ENCODE results near the gene CHST9. TPM values are rescaled to one million over a fixed set of nuclear protein-coding genes. Genes with fewer than 3 reads are reported as not detected.
"Not testable (repeated sequence)": the region's sequence is repeated elsewhere in the genome, so short reads cannot be mapped to it uniquely, and the experiment has no call there.

Gene CHST9
- total RNA-seq, 1 donor from 2014 or later, result not detected

GRCh38 chr18:27175245-27175644, 9.9 kb downstream of the CHST9 start:
- DNase-seq (ENCODE audit: low read depth, low spot score), result no peak

GRCh38 chr18:27171993-27172392, 13.1 kb downstream of the CHST9 start:
- DNase-seq (ENCODE audit: low read depth, low spot score), result no peak

GRCh38 chr18:27165412-27165811, 19.7 kb downstream of the CHST9 start:
- no peak for DNase-seq (ENCODE audit: low read depth, low spot score)

- no peak for DNase-seq (ENCODE audit: low read depth, low spot score)
Measured at GRCh38 chr18:27164905-27165304, 20.2 kb downstream of the CHST9 start.

- DNase-seq (ENCODE audit: low read depth, low spot score), result not testable (repeated sequence)
Measured at GRCh38 chr18:27163197-27163716, 21.9 kb downstream of the CHST9 start.

GRCh38 chr18:27149240-27149639, 35.9 kb downstream of the CHST9 start:
- not testable (repeated sequence) for DNase-seq (ENCODE audit: low read depth, low spot score)

GRCh38 chr18:27144672-27145071, 40.4 kb downstream of the CHST9 start:
- no peak for DNase-seq (ENCODE audit: low read depth, low spot score)

- no peak for DNase-seq (ENCODE audit: low read depth, low spot score)
Measured at GRCh38 chr18:27143580-27144287, 41.4 kb downstream of the CHST9 start.

- no peak for DNase-seq (ENCODE audit: low read depth, low spot score)
Measured at GRCh38 chr18:27142891-27143290, 42.2 kb downstream of the CHST9 start.

GRCh38 chr18:27141876-27142275, 43.2 kb downstream of the CHST9 start:
- DNase-seq (ENCODE audit: low read depth, low spot score), result no peak

- no peak for DNase-seq (ENCODE audit: low read depth, low spot score)
Measured at GRCh38 chr18:27138079-27138478, 47.0 kb downstream of the CHST9 start.

- DNase-seq (ENCODE audit: low read depth, low spot score), result no peak
Measured at GRCh38 chr18:27136208-27136535, 48.9 kb downstream of the CHST9 start.

- DNase-seq (ENCODE audit: low read depth, low spot score), result no peak
Measured at GRCh38 chr18:27135504-27136207, 49.5 kb downstream of the CHST9 start.

GRCh38 chr18:27130065-27130630, 55.0 kb downstream of the CHST9 start:
- DNase-seq (ENCODE audit: low read depth, low spot score), result no peak

- no peak for DNase-seq (ENCODE audit: low read depth, low spot score)
Measured at GRCh38 chr18:27124196-27124595, 60.9 kb downstream of the CHST9 start.

- no peak for DNase-seq (ENCODE audit: low read depth, low spot score)
Measured at GRCh38 chr18:27121108-27121507, 64.0 kb downstream of the CHST9 start.

GRCh38 chr18:27120246-27120645, 64.9 kb downstream of the CHST9 start:
- DNase-seq (ENCODE audit: low read depth, low spot score), result no peak

- DNase-seq (ENCODE audit: low read depth, low spot score), result no peak
Measured at GRCh38 chr18:27118973-27119372, 66.1 kb downstream of the CHST9 start.

- no peak for DNase-seq (ENCODE audit: low read depth, low spot score)
Measured at GRCh38 chr18:27114842-27115241, 70.3 kb downstream of the CHST9 start.

- DNase-seq (ENCODE audit: low read depth, low spot score), result no peak
Measured at GRCh38 chr18:27113358-27113757, 71.8 kb downstream of the CHST9 start.

- DNase-seq (ENCODE audit: low read depth, low spot score), result no peak
Measured at GRCh38 chr18:27110319-27110718, 74.8 kb downstream of the CHST9 start.

- no peak for DNase-seq (ENCODE audit: low read depth, low spot score)
Measured at GRCh38 chr18:27109451-27109850, 75.7 kb downstream of the CHST9 start.

- no peak for DNase-seq (ENCODE audit: low read depth, low spot score)
Measured at GRCh38 chr18:27108842-27109241, 76.3 kb downstream of the CHST9 start.

Measured in pulmonary artery endothelial cell (primary cell).